ENCODE results near the gene NPDC1. TPM values are rescaled to one million over a fixed set of nuclear protein-coding genes. Genes with fewer than 3 reads are reported as not detected.

Gene NPDC1
- total RNA-seq, 2 experiments from 2014 or later, result 15.3 to 16.0 TPM

- H3K4me1 Mint-ChIP-seq (ENCODE audit: low read depth), result peaks cover 3% of the 10 kb centered on the region
- Histone ChIP-seq H3K4me1 (ENCODE audit: insufficient read depth, low read length) (peaks cover 18% of the 10 kb centered on the region), H3K9me3 (ENCODE audit: control insufficient read depth in 1 of 2, insufficient read depth in 1 of 2, low read length in 2 of 2) (no peaks in the 10 kb centered on the region), H3K36me3 (ENCODE audit: insufficient read depth, low read length) (peaks cover 10% of the 10 kb centered on the region), H3K27ac (ENCODE audit: low read depth in 1 of 2, low read length in 2 of 2) (no peak overlapping the region), H3K27me3 (ENCODE audit: control insufficient read depth in 1 of 2, insufficient read depth in 2 of 2, low read length in 2 of 2) (no peaks in the 10 kb centered on the region), H3K4me3 (ENCODE audit: low read length) (peak overlapping the region; percentile 64)
- TF ChIP-seq, protein P1, sequence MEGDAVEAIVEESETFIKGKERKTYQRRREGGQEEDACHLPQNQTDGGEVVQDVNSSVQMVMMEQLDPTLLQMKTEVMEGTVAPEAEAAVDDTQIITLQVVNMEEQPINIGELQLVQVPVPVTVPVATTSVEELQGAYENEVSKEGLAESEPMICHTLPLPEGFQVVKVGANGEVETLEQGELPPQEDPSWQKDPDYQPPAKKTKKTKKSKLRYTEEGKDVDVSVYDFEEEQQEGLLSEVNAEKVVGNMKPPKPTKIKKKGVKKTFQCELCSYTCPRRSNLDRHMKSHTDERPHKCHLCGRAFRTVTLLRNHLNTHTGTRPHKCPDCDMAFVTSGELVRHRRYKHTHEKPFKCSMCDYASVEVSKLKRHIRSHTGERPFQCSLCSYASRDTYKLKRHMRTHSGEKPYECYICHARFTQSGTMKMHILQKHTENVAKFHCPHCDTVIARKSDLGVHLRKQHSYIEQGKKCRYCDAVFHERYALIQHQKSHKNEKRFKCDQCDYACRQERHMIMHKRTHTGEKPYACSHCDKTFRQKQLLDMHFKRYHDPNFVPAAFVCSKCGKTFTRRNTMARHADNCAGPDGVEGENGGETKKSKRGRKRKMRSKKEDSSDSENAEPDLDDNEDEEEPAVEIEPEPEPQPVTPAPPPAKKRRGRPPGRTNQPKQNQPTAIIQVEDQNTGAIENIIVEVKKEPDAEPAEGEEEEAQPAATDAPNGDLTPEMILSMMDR (IDR thresholded peaks at IDR 0.05), result no peak
- DNase-seq (peak in 8 of 14 experiments; percentile 17 to 67 (median 48)), ATAC-seq (ENCODE audit: poor library complexity) (peak; percentile 54)
- H3K9me3 Mint-ChIP-seq, result no peaks in the 10 kb centered on the region
- ChIA-PET CTCF (interaction anchor here (0.9 to 1.6 kb wide), 4 partner anchors 9 to 49 kb away, joined by 4 to 7 read pairs (median 5); partner anchors contain the start of gene MAN1B1), POLR2A (interaction anchor here (1.1 to 2.7 kb wide), 5 partner anchors 8 to 287 kb away, joined by 3 to 24 read pairs (median 4); partner anchors contain the start of genes MAN1B1 and TMEM141)
- no peak overlapping the region for H3K27ac Mint-ChIP-seq
- intact Hi-C loops (cut with DNase I, micrococcal nuclease), result no loop called here
- peak overlapping the region; percentile 77 for H3K4me3 Mint-ChIP-seq
- H3K36me3 Mint-ChIP-seq (ENCODE audit: low read depth), result peaks cover 4% of the 10 kb centered on the region
- H3K27me3 Mint-ChIP-seq, result no peaks in the 10 kb centered on the region
Measured at GRCh38 chr9:137077758-137078693, 32.0 kb upstream of the NPDC1 start.

- no peaks in the 10 kb centered on the region for H3K9me3 ChIP-seq (ENCODE audit: control insufficient read depth in 1 of 2, insufficient read depth in 1 of 2, low read length in 2 of 2)
- CTCF ChIA-PET, result interaction anchor here (0.8 to 1.6 kb wide), 6 partner anchors 9 to 48 kb away, joined by 3 to 7 read pairs (median 4); partner anchors contain the start of gene MAN1B1
- H3K27me3 ChIP-seq (ENCODE audit: control insufficient read depth in 1 of 2, insufficient read depth in 2 of 2, low read length in 2 of 2), result no peaks in the 10 kb centered on the region
- H3K27ac ChIP-seq (ENCODE audit: low read depth in 1 of 2, low read length in 2 of 2), result no peak within 1 kb of the TSS
- no peak within 1 kb of the TSS for H3K27ac Mint-ChIP-seq
- POLR2A ChIA-PET, result interaction anchor here (0.6 to 2.7 kb wide), 7 partner anchors 9 to 286 kb away, joined by 3 to 24 read pairs (median 4); partner anchors contain the start of genes MAN1B1 and TMEM141
- ATAC-seq (ENCODE audit: poor library complexity) (peak; percentile 76), DNase-seq (peak in 10 of 14 experiments; percentile 15 to 79 (median 46))
- H3K4me3 ChIP-seq (ENCODE audit: low read length), result peak within 1 kb of the TSS; percentile 64
- intact Hi-C loops (cut with DNase I, micrococcal nuclease), result no loop called here
- H3K27me3 Mint-ChIP-seq, result no peaks in the 10 kb centered on the region
- peaks cover 4% of the 10 kb centered on the region for H3K36me3 Mint-ChIP-seq (ENCODE audit: low read depth)
- H3K4me1 ChIP-seq (ENCODE audit: insufficient read depth, low read length), result peaks cover 18% of the 10 kb centered on the region
- H3K9me3 Mint-ChIP-seq, result no peaks in the 10 kb centered on the region
- peak within 1 kb of the TSS; percentile 78 for H3K4me3 Mint-ChIP-seq
- peaks cover 10% of the 10 kb centered on the region for H3K36me3 ChIP-seq (ENCODE audit: insufficient read depth, low read length)
- TF ChIP-seq, protein P1 (IDR thresholded peaks at IDR 0.05), result no peak
- H3K4me1 Mint-ChIP-seq (ENCODE audit: low read depth), result peaks cover 3% of the 10 kb centered on the region
Measured at GRCh38 chr9:137077010-137077747, 31.2 kb upstream of the NPDC1 start, which contains the start of gene UAP1L1. UAP1L1 (plus strand) TSS chr9:137077517; CDS start chr9:137077533, 16 bp downstream.

DNA sequence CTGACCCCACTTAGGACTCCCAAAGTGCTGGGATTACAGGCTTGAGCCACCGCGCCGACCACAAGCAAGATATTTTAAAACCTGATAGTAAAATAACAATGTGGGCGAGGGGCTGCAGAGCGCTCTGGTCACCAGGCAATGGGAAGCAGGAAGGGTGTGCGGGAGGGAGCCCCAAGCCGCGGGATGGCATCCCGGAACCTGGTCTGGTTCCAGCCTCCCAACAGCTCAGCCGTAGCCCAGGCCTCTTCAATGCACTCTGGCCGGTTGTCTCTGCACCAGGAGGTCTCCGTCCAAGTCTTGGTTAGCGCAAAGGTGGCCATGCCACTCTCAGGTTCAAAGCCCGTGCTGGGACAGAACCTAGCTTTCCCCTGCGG is 30.6 kb upstream of the NPDC1 start:
- Histone ChIP-seq H3K27ac (ENCODE audit: low read depth in 1 of 2, low read length in 2 of 2) (no peak overlapping the region), H3K36me3 (ENCODE audit: insufficient read depth, low read length) (peaks cover 10% of the 10 kb centered on the region), H3K27me3 (ENCODE audit: control insufficient read depth in 1 of 2, insufficient read depth in 2 of 2, low read length in 2 of 2) (no peaks in the 10 kb centered on the region), H3K4me3 (ENCODE audit: low read length) (peak overlapping the region; percentile 39), H3K4me1 (ENCODE audit: insufficient read depth, low read length) (peaks cover 18% of the 10 kb centered on the region), H3K9me3 (ENCODE audit: control insufficient read depth in 1 of 2, insufficient read depth in 1 of 2, low read length in 2 of 2) (no peaks in the 10 kb centered on the region)
- H3K27me3 Mint-ChIP-seq, result no peaks in the 10 kb centered on the region
- DNase-seq, result no peak
- no peaks in the 10 kb centered on the region for H3K9me3 Mint-ChIP-seq
- ChIA-PET POLR2A (interaction anchor here (0.6 to 2.7 kb wide), 3 partner anchors 10 to 286 kb away, joined by 3 to 24 read pairs (median 3); partner anchors contain the start of genes MAN1B1 and TMEM141), CTCF (interaction anchor here (0.8 to 1.6 kb wide), 6 partner anchors 9 to 30 kb away, joined by 3 to 9 read pairs (median 5); partner anchors contain the start of gene MAN1B1)
- no peak overlapping the region for H3K27ac Mint-ChIP-seq
- TF ChIP-seq, protein P1 (IDR thresholded peaks at IDR 0.05), result no peak
- H3K4me1 Mint-ChIP-seq (ENCODE audit: low read depth), result peaks cover 3% of the 10 kb centered on the region
- H3K4me3 Mint-ChIP-seq, result peak overlapping the region; percentile 78
- no peak for ATAC-seq (ENCODE audit: poor library complexity)
- peaks cover 4% of the 10 kb centered on the region for H3K36me3 Mint-ChIP-seq (ENCODE audit: low read depth)
- intact Hi-C loops (cut with DNase I, micrococcal nuclease), result no loop called here
